PC-9 (cell line): ENCODE measurements around the gene FIGN.

ENCODE experiments used
- EZH2 ChIP-seq: fragments of 200-600 bp; sonication (generic); IDR thresholded peaks from 2 replicates; pipeline ENCODE4 v1.8.0; 2017; ENCODE audit warnings: antibody characterized with exemption, low read depth
- TF ChIP-seq, protein P1 (sequence below): fragments of 200-600 bp; sonication (generic); conservative IDR thresholded peaks from 2 replicates; pipeline ENCODE4 v1.6.1; 2017; ENCODE audit warnings: mixed run types, antibody characterized with exemption, mild to moderate bottlenecking, moderate library complexity

DNA sequence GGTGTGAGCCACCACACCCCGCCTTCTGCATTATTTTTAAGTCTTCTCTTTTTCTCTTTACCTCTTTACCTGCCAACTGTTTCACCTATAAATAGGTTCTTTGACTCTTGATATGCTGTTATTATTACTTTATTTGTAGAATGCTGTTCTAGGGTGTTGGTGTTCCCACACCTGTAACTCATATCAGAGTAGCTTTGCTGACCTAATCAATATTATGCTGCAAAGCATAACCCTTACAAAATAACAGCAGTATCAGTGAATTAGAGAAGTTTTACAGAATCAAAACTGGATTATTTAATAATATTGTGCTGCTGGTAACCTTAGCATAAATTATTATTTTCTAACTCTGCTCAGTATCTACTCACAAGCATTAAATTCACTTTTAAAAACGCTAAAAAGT lies 161.5 kb downstream of the FIGN start:
- TF ChIP-seq, protein P1, sequence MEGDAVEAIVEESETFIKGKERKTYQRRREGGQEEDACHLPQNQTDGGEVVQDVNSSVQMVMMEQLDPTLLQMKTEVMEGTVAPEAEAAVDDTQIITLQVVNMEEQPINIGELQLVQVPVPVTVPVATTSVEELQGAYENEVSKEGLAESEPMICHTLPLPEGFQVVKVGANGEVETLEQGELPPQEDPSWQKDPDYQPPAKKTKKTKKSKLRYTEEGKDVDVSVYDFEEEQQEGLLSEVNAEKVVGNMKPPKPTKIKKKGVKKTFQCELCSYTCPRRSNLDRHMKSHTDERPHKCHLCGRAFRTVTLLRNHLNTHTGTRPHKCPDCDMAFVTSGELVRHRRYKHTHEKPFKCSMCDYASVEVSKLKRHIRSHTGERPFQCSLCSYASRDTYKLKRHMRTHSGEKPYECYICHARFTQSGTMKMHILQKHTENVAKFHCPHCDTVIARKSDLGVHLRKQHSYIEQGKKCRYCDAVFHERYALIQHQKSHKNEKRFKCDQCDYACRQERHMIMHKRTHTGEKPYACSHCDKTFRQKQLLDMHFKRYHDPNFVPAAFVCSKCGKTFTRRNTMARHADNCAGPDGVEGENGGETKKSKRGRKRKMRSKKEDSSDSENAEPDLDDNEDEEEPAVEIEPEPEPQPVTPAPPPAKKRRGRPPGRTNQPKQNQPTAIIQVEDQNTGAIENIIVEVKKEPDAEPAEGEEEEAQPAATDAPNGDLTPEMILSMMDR = no peak
- no peak for TF ChIP-seq EZH2
